GM12864 (cell line): ENCODE measurements around the gene NEUROD6.

ENCODE experiments used
- DNase-seq: peaks from one replicate; pipeline ENCODE4 v3.0.0-alpha.2; 2011; ENCODE audit warnings: low read depth
- H3K4me3 ChIP-seq: 2 replicates; pipeline ENCODE4 v1.5.1; 2011; ENCODE audit warnings: mild to moderate bottlenecking, low read depth, low read length, control low read depth
- TF ChIP-seq, protein P1 (sequence below): IDR thresholded peaks from 2 replicates; pipeline ENCODE4 v1.5.1; 2011; ENCODE audit warnings: low read depth, mild to moderate bottlenecking, moderate library complexity, low read length, control low read depth, inconsistent platforms; ENCODE audit errors: missing control alignments

NEUROD6 gene

DNA sequence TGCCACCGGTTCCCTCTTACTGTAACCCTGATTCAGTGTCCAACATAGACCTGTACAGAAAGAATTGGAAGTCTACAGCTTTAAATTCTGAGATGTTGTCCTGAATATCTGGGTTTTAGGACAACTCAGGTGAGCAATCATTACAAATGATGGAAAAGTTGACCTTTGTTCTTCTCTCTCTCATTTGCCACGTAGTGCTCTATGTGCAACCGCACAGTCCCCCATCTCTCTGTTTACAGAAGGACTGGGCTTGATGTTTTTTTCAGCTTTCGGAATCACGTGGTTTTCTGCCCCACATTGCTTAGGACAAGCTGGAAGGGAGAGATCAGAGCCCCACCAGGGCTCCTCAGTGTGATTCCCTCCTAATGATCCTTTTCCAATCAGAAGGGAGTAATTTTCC lies 22.2 kb downstream of the NEUROD6 start:
- no peak overlapping the region for H3K4me3 ChIP-seq
- TF ChIP-seq, protein P1, sequence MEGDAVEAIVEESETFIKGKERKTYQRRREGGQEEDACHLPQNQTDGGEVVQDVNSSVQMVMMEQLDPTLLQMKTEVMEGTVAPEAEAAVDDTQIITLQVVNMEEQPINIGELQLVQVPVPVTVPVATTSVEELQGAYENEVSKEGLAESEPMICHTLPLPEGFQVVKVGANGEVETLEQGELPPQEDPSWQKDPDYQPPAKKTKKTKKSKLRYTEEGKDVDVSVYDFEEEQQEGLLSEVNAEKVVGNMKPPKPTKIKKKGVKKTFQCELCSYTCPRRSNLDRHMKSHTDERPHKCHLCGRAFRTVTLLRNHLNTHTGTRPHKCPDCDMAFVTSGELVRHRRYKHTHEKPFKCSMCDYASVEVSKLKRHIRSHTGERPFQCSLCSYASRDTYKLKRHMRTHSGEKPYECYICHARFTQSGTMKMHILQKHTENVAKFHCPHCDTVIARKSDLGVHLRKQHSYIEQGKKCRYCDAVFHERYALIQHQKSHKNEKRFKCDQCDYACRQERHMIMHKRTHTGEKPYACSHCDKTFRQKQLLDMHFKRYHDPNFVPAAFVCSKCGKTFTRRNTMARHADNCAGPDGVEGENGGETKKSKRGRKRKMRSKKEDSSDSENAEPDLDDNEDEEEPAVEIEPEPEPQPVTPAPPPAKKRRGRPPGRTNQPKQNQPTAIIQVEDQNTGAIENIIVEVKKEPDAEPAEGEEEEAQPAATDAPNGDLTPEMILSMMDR = no peak
- DNase-seq = no peak

GRCh38 chr7:31316876-31317275 lies 23.6 kb downstream of the NEUROD6 start:
- TF ChIP-seq, protein P1 = no peak
- H3K4me3 ChIP-seq = no peak overlapping the region
- no peak for DNase-seq

- DNase-seq = no peak
- H3K4me3 ChIP-seq = no peak overlapping the region
- TF ChIP-seq, protein P1 = no peak
These were observed 24.8 kb downstream of the NEUROD6 start for GRCh38 chr7:31315758-31316157.

DNA sequence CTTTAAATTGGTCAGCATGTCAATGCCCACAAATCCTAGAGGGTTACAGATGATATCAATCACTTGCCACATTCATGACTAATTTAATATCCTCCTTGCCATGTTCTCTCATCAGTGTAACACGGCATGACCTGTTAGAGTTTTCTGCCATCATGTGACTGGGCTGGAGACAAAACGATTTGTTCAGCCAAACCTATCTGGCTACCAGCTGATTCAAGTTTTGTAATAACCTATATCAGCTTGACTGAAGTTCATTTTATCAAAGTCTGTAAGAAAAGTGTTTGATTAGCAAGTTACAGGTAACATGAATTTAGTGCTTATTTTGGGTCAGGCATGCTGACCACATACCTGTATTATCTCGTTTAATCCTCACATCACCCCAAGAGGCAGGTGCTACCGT lies 25.7 kb downstream of the NEUROD6 start:
- no peak for DNase-seq
- TF ChIP-seq, protein P1 = no peak
- no peak overlapping the region for H3K4me3 ChIP-seq

DNA sequence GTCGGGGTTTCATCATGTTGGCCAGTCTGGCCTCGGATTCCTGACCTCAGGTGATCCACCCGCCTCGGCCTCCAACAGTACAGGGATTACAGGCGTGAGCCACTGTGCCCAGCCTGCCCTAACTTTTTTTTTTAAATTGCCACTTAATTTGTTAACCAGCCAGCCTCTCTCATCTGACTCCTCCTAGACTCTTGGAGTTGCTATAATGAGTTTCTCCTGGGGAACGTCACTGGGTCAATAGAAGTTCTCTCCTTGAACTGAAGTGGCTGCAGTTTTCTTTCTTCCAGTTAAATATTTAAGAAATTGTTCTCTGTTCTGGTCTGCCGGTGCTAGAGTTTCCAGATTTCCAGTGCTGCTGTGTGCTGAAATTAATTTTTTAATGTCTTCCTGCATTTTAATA lies 27.6 kb downstream of the NEUROD6 start:
- DNase-seq = no peak
- TF ChIP-seq, protein P1 = no peak
- H3K4me3 ChIP-seq = no peak overlapping the region

DNA sequence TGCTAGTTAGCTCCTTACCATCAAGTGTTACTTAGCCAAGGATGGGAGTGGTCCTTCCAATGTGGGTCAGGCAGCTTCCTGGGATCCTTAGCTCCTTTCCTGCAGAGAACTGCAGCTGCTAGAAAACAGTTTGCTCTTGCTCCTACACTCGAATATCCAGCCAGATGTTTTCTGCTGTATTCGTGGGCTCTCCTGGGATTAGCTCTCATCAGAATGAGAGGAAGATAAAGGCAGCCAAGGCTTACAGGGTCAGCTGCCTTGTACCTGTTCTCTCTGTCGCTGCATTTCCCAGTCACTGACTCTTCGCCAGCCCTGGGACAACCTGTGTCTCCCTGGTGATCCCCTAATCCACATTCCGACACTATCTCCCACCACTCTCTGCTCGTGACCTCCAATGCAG lies 29.0 kb downstream of the NEUROD6 start:
- TF ChIP-seq, protein P1 = no peak
- no peak for DNase-seq
- H3K4me3 ChIP-seq = no peak overlapping the region

GRCh38 chr7:31310321-31310935 lies 30.1 kb downstream of the NEUROD6 start:
- no peak for DNase-seq
- no peak overlapping the region for H3K4me3 ChIP-seq
- TF ChIP-seq, protein P1 = no peak
